HS-5 (cell line): ENCODE data around the gene BRD8.
"Not testable (repeated sequence)": the region's sequence is repeated elsewhere in the genome, so short reads cannot be mapped to it uniquely, and the experiment has no call there.

Experiments used
- DNase-seq: peaks from one replicate; pipeline ENCODE4 v3.0.0-alpha.2; 2012; ENCODE audit warnings: low read depth

BRD8 gene

GRCh38 chr5:138163721-138164120, 14.7 kb downstream of the BRD8 start:
- DNase-seq = no peak

GRCh38 chr5:138160706-138161105, 17.7 kb downstream of the BRD8 start:
- no peak for DNase-seq

GRCh38 chr5:138159666-138160065, 18.8 kb downstream of the BRD8 start:
- DNase-seq = no peak

- DNase-seq = no peak
Observed at GRCh38 chr5:138157626-138158025, 20.8 kb downstream of the BRD8 start.

GRCh38 chr5:138155977-138156376, 22.5 kb downstream of the BRD8 start:
- not testable (repeated sequence) for DNase-seq

GRCh38 chr5:138149530-138149929, 28.9 kb downstream of the BRD8 start:
- DNase-seq = peak; percentile 22

GRCh38 chr5:138148811-138149210, 29.6 kb downstream of the BRD8 start:
- DNase-seq = peak; percentile 49

- not testable (repeated sequence) for DNase-seq
Observed at GRCh38 chr5:138143578-138143977, 34.9 kb downstream of the BRD8 start.

- DNase-seq = no peak
Observed at GRCh38 chr5:138141734-138142133, 36.7 kb downstream of the BRD8 start.

- DNase-seq = no peak
Observed at GRCh38 chr5:138140268-138140667, 38.2 kb downstream of the BRD8 start.

- DNase-seq = no peak
Observed at GRCh38 chr5:138139781-138140090, 38.7 kb downstream of the BRD8 start.

- no peak for DNase-seq
Observed at GRCh38 chr5:138138949-138139780, 39.3 kb downstream of the BRD8 start, which contains the start of gene NME5. Gene NME5, minus strand, starts transcription at chr5:138139428. Its CDS starts 648 bp downstream, at chr5:138138780.

- DNase-seq = no peak
Observed at GRCh38 chr5:138132543-138132942, 45.9 kb downstream of the BRD8 start.

GRCh38 chr5:138129347-138129746, 49.1 kb downstream of the BRD8 start:
- no peak for DNase-seq

GRCh38 chr5:138128334-138128733, 50.1 kb downstream of the BRD8 start:
- DNase-seq = no peak

- DNase-seq = no peak
Observed at GRCh38 chr5:138115254-138115653, 63.2 kb downstream of the BRD8 start.

GRCh38 chr5:138111937-138112336, 66.5 kb downstream of the BRD8 start:
- DNase-seq = no peak

- no peak for DNase-seq
Observed at GRCh38 chr5:138111181-138111580, 67.2 kb downstream of the BRD8 start.

- DNase-seq = no peak
Observed at GRCh38 chr5:138110266-138110963, 68.0 kb downstream of the BRD8 start.

- no peak for DNase-seq
Observed at GRCh38 chr5:138109463-138110265, 68.8 kb downstream of the BRD8 start.

GRCh38 chr5:138107213-138107612, 71.2 kb downstream of the BRD8 start:
- DNase-seq = no peak

GRCh38 chr5:138105709-138106108, 72.7 kb downstream of the BRD8 start:
- no peak for DNase-seq

- no peak for DNase-seq
Observed at GRCh38 chr5:138103319-138103637, 75.2 kb downstream of the BRD8 start.
